ENCODE measurements around the gene BMX.

DNA sequence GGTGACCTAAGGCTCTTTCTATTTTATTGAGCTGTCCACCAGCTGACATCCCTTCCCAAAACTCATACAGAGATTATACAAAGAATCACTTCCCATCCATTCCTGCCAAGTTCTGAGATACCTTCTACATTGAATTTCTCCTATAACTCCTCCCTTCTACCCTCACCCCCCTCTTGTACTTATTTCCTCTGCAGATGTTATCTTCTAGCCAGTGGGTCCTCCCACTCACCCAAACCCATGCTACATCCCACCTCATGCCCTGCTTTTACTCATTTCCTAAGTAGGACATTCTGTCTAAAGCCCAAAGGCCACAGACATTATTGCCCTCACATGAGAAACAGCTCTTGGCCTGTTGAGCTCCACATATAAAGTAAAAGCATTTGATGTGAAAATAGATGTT lies 28.6 kb downstream of the BMX start:
- no peak for TF ChIP-seq MAFK (IDR thresholded peaks at IDR 0.05; ENCODE audit: low read length)
- no peak for TF ChIP-seq ZNF274 (IDR thresholded peaks at IDR 0.05; ENCODE audit: borderline replicate concordance, low read depth, low read length)
